H9 (cell line): ENCODE data around the gene TNPO3. TPM values are rescaled to one million over a fixed set of nuclear protein-coding genes. Genes with fewer than 3 reads are reported as not detected.

Source experiments
- DNase-seq: peaks from one replicate; pipeline ENCODE4 v3.0.0-alpha.2; 2017
- H2AFZ ChIP-seq: one replicate; pipeline ENCODE4 v1.6.1; 2013; ENCODE audit warnings: mild to moderate bottlenecking, low read length, control low read depth, moderate library complexity
- H2AK5ac ChIP-seq: 2 replicates; pipeline ENCODE4 v1.6.1; 2013; ENCODE audit warnings: low read length, control low read depth, mixed read lengths; ENCODE audit not compliant: insufficient read length
- H2BK120ac ChIP-seq: one replicate; pipeline ENCODE4 v1.6.1; 2013; ENCODE audit warnings: low read depth, mild to moderate bottlenecking, low read length, control low read depth, inconsistent platforms; ENCODE audit not compliant: poor library complexity, severe bottlenecking
- H2BK12ac ChIP-seq: 2 replicates; pipeline ENCODE4 v1.6.1; 2013; ENCODE audit warnings: low read length, control low read depth, mixed read lengths, low read depth; ENCODE audit not compliant: insufficient read length
- H2BK15ac ChIP-seq: 2 replicates; pipeline ENCODE4 v1.6.1; 2013; ENCODE audit warnings: low read depth, low read length, control low read depth
- H2BK20ac ChIP-seq: one replicate; pipeline ENCODE4 v1.6.1; 2013; ENCODE audit warnings: low read depth, mild to moderate bottlenecking, low read length, control low read depth, inconsistent platforms; ENCODE audit not compliant: poor library complexity, severe bottlenecking
- H2BK5ac ChIP-seq: 2 replicates; pipeline ENCODE4 v1.6.1; 2013; ENCODE audit warnings: low read length, control low read depth, mixed read lengths; ENCODE audit not compliant: insufficient read length
- H3K14ac ChIP-seq: 2 replicates; pipeline ENCODE4 v1.6.1; 2013; ENCODE audit warnings: low read length, control low read depth; ENCODE audit not compliant: insufficient read depth
- H3K18ac ChIP-seq: 2 replicates; pipeline ENCODE4 v1.6.1; 2013; ENCODE audit warnings: low read depth, mild to moderate bottlenecking, mixed read lengths, low read length, control low read depth; ENCODE audit not compliant: insufficient read length
- H3K23ac ChIP-seq: 2 replicates; pipeline ENCODE4 v1.6.1; 2013; ENCODE audit warnings: low read length, control low read depth, mixed read lengths, low read depth; ENCODE audit not compliant: insufficient read length
- H3K23me2 ChIP-seq: 2 replicates; pipeline ENCODE4 v1.6.1; 2013; ENCODE audit warnings: low read depth, mild to moderate bottlenecking, mixed read lengths, low read length, control low read depth; ENCODE audit not compliant: insufficient read length, poor library complexity, severe bottlenecking
- H3K27ac ChIP-seq: 2 replicates; pipeline ENCODE4 v1.5.1; 2013; ENCODE audit warnings: low read length, control low read depth, mixed read lengths, low read depth; ENCODE audit not compliant: insufficient read length
- H3K27me3 ChIP-seq: 2 replicates; pipeline ENCODE4 v1.6.1; 2013; ENCODE audit warnings: low read length, control low read depth, inconsistent platforms; ENCODE audit not compliant: insufficient read depth
- H3K4ac ChIP-seq: 2 replicates; pipeline ENCODE4 v1.6.1; 2013; ENCODE audit warnings: low read depth, mild to moderate bottlenecking, control low read depth, inconsistent platforms, low read length, moderate library complexity
- H3K4me1 ChIP-seq: 2 replicates; pipeline ENCODE4 v1.6.1; 2013; ENCODE audit warnings: low read length, control low read depth, inconsistent platforms; ENCODE audit not compliant: insufficient read depth
- H3K4me2 ChIP-seq: 2 replicates; pipeline ENCODE4 v1.6.1; 2013; ENCODE audit warnings: low read length, control low read depth, mixed read lengths; ENCODE audit not compliant: insufficient read length, insufficient read depth
- H3K56ac ChIP-seq: 2 replicates; pipeline ENCODE4 v1.6.1; 2013; ENCODE audit warnings: low read depth, mild to moderate bottlenecking, mixed read lengths, low read length, control low read depth; ENCODE audit not compliant: insufficient read length
- H3K79me1 ChIP-seq: 2 replicates; pipeline ENCODE4 v1.6.1; 2013; ENCODE audit warnings: low read depth, mild to moderate bottlenecking, moderate library complexity, low read length, control low read depth, inconsistent platforms; ENCODE audit not compliant: insufficient read depth, poor library complexity, severe bottlenecking
- H3K79me2 ChIP-seq: 2 replicates; pipeline ENCODE4 v1.6.1; 2013; ENCODE audit warnings: low read length, control low read depth, inconsistent platforms; ENCODE audit not compliant: insufficient read depth
- H3K9ac ChIP-seq: 2 replicates; pipeline ENCODE4 v1.6.1; 2013; ENCODE audit warnings: low read length, control low read depth, mixed read lengths; ENCODE audit not compliant: insufficient read length; ENCODE audit errors: extremely low read depth
- H3K9me3 ChIP-seq: one replicate; pipeline ENCODE4 v1.6.1; 2013; ENCODE audit warnings: low read depth, low read length, inconsistent platforms; ENCODE audit not compliant: control insufficient read depth
- H3T11ph ChIP-seq: one replicate; pipeline ENCODE4 v1.6.1; 2013; ENCODE audit warnings: mild to moderate bottlenecking, low read length, control low read depth, inconsistent platforms
- H4K20me1 ChIP-seq: one replicate; pipeline ENCODE4 v1.6.1; 2013; ENCODE audit not compliant: control insufficient read depth, insufficient read length, insufficient read depth
- H4K5ac ChIP-seq: 2 replicates; pipeline ENCODE4 v1.6.1; 2013; ENCODE audit warnings: low read depth, mild to moderate bottlenecking, mixed read lengths, low read length, control low read depth; ENCODE audit not compliant: insufficient read length
- H4K8ac ChIP-seq: replicated peaks from 2 replicates; pipeline ENCODE4 v1.6.1; 2013; ENCODE audit warnings: low read length, control low read depth, mixed read lengths, low read depth; ENCODE audit not compliant: insufficient read length
- H4K91ac ChIP-seq: 2 replicates; pipeline ENCODE4 v1.6.1; 2013; ENCODE audit warnings: low read depth, mild to moderate bottlenecking, moderate library complexity, mixed read lengths, low read length, control low read depth; ENCODE audit not compliant: insufficient read length
- H3K27ac Mint-ChIP-seq, 3 experiments: 2 replicates in 2 of 3; 3 replicates in 1 of 3; pipeline ENCODE4 v1.8.0; 2020 to 2021; ENCODE audit warnings: mixed read lengths in 3 of 3, mild to moderate bottlenecking in 1 of 3, moderate library complexity in 1 of 3
- H3K27me3 Mint-ChIP-seq: 2 replicates; pipeline ENCODE4 v1.8.0; 2021; ENCODE audit warnings: low read depth, mild to moderate bottlenecking, moderate library complexity, mixed read lengths
- H3K36me3 Mint-ChIP-seq, 3 experiments: 2 replicates in 2 of 3; 3 replicates in 1 of 3; pipeline ENCODE4 v1.8.0; 2020 to 2021; ENCODE audit warnings: low read depth in 3 of 3, mixed read lengths in 3 of 3; ENCODE audit not compliant: insufficient read depth in 1 of 3
- H3K4me1 Mint-ChIP-seq, 2 experiments: 2 replicates each; pipeline ENCODE4 v1.8.0; 2020; ENCODE audit warnings: mixed read lengths in 2 of 2
- H3K4me3 Mint-ChIP-seq, 2 experiments: 2 replicates in 1 of 2; 3 replicates in 1 of 2; pipeline ENCODE4 v1.8.0; 2020 to 2021; ENCODE audit warnings: mild to moderate bottlenecking in 2 of 2, mixed read lengths in 2 of 2, moderate library complexity in 1 of 2
- H3K9me3 Mint-ChIP-seq, 2 experiments: 2 replicates in 1 of 2; 3 replicates in 1 of 2; pipeline ENCODE4 v1.8.0; 2020; ENCODE audit warnings: mild to moderate bottlenecking in 2 of 2, mixed read lengths in 2 of 2, moderate library complexity in 1 of 2
- CTCF ChIP-seq: fragments of 200-600 bp; sonication (generic); conservative IDR thresholded peaks from 3 replicates; pipeline ENCODE4 v1.8.0; 2021; ENCODE audit warnings: antibody characterized with exemption, mild to moderate bottlenecking
- WGBS: extraction: QIAGEN DNeasy Blood & Tissue Kit; methylation state at CpG from one replicate; pipeline ENCODE4 v1.1.7; 2013; ENCODE audit warnings: missing lambda C conversion rate, low lambda C conversion rate, mixed read lengths; ENCODE audit not compliant: insufficient read length; ENCODE audit errors: extremely low coverage; 5-methylcytosine and 5-hydroxymethylcytosine counted together
- total RNA-seq: library from RNA; stranded (reverse); gene quantifications from 2 replicates; pipeline ENCODE4 v1.2.1, GENCODE V29; 2021

TNPO3 gene
- total RNA-seq, 1 experiment from 2014 or later = 90.1 TPM

GRCh38 chr7:129021656-129022055, 33.3 kb downstream of the TNPO3 start:
- no peak overlapping the region for H3K4me3 Mint-ChIP-seq
- H3K56ac ChIP-seq = no peak overlapping the region
- no peaks in the 10 kb centered on the region for H4K20me1 ChIP-seq
- H2BK12ac ChIP-seq = no peak overlapping the region
- H2BK15ac ChIP-seq = no peak overlapping the region
- no peak overlapping the region for H3T11ph ChIP-seq
- H3K9ac ChIP-seq = no peak overlapping the region
- H4K8ac ChIP-seq = no peak overlapping the region
- no peak overlapping the region for H3K4ac ChIP-seq
- peaks cover 15 to 17% of the 10 kb centered on the region in 2 experiments for H3K4me1 Mint-ChIP-seq
- no peaks in the 10 kb centered on the region for H3K9me3 Mint-ChIP-seq
- H2AK5ac ChIP-seq = no peak overlapping the region
- no peak overlapping the region for H4K5ac ChIP-seq
- H3K79me1 ChIP-seq = peaks cover 5% of the 10 kb centered on the region
- H3K18ac ChIP-seq = no peak overlapping the region
- no peaks in the 10 kb centered on the region for H3K27me3 ChIP-seq
- H3K14ac ChIP-seq = no peak overlapping the region
- no peak overlapping the region for H2BK20ac ChIP-seq
- no peak overlapping the region for H2BK5ac ChIP-seq
- no peak for DNase-seq
- H3K27ac ChIP-seq = no peak overlapping the region
- peak overlapping the region in 2 of 3 experiments; percentile 18 to 49; a peak in 2 of 7 replicates for H3K27ac Mint-ChIP-seq
- peaks cover 0 to 13% (median 8%) of the 10 kb centered on the region in 3 experiments; a peak in 4 of 7 replicates for H3K36me3 Mint-ChIP-seq
- no peak overlapping the region for H4K91ac ChIP-seq
- no peaks in the 10 kb centered on the region for H3K27me3 Mint-ChIP-seq
- no peak overlapping the region for H3K4me2 ChIP-seq
- peaks cover 10% of the 10 kb centered on the region; the same call in 1 of the 2 replicates for H3K79me2 ChIP-seq
- WGBS = no CpG with 5 or more reads among the region's 2 CpGs
- no peak overlapping the region for H3K23ac ChIP-seq
- no peak overlapping the region for H2AFZ ChIP-seq
- no peaks in the 10 kb centered on the region for H3K23me2 ChIP-seq
- H2BK120ac ChIP-seq = no peak overlapping the region
- H3K9me3 ChIP-seq = no peaks in the 10 kb centered on the region
- H3K4me1 ChIP-seq = peaks cover 3% of the 10 kb centered on the region; the same call in 1 of the 2 replicates
- TF ChIP-seq CTCF = no peak
